ENCODE results near the gene TTLL1.

Gene TTLL1

GRCh38 chr22:43006753-43007152, 82.4 kb downstream of the TTLL1 start:
- Histone ChIP-seq H3K4me3 (ENCODE audit: insufficient read depth, low read depth, low read length) (no peak overlapping the region), H3K4me1 (ENCODE audit: control insufficient read depth, insufficient read depth, low read length) (peaks cover 3% of the 10 kb centered on the region), H3K27ac (ENCODE audit: insufficient read depth, low read depth, low read length, poor library complexity, severe bottlenecking) (no peak overlapping the region), H3K36me3 (ENCODE audit: control insufficient read depth, insufficient read depth, low read length) (no peaks in the 10 kb centered on the region), H3K27me3 (ENCODE audit: control insufficient read depth, insufficient read depth, low read length, poor library complexity, severe bottlenecking) (no peaks in the 10 kb centered on the region), H3K9me3 (ENCODE audit: control insufficient read depth, low read length) (no peaks in the 10 kb centered on the region)
- WGBS, 2 experiments = 88 to 92% methylated on average over 7 of the region's 7 CpGs

DNA sequence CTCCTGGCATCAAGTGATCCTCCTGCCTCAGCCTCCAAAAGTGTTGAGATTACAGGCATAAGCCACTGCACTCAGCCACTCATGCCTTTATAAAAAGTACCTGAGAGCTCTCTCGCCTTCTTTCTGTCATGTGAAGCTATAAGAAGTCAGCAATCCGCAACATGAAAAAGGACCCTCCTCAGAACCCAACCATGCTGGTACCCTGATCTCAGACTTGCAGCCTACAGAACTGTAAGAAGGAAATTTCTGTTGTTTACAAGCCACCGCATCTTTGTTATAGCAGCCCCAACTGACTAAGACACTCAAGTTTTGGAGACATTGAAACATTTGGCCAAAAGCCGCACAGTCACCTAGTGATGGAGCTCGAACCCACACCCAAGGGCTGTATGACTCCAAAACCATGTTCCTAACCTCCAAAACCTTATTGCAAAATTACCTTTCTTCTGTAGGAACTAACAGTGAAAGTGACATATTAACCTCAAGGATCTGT, 83.1 kb downstream of the TTLL1 start:
- H3K36me3 ChIP-seq (ENCODE audit: control insufficient read depth, insufficient read depth, low read length) = no peaks in the 10 kb centered on the region
- no peak overlapping the region for H3K27ac ChIP-seq (ENCODE audit: insufficient read depth, low read depth, low read length, poor library complexity, severe bottlenecking)
- H3K4me1 ChIP-seq (ENCODE audit: control insufficient read depth, insufficient read depth, low read length) = no peaks in the 10 kb centered on the region
- WGBS, 2 experiments = 93 to 94% methylated on average over 5 of the region's 5 CpGs
- no peak overlapping the region for H3K4me3 ChIP-seq (ENCODE audit: insufficient read depth, low read depth, low read length)
- H3K27me3 ChIP-seq (ENCODE audit: control insufficient read depth, insufficient read depth, low read length, poor library complexity, severe bottlenecking) = no peaks in the 10 kb centered on the region
- H3K9me3 ChIP-seq (ENCODE audit: control insufficient read depth, low read length) = no peaks in the 10 kb centered on the region

- no peaks in the 10 kb centered on the region for H3K4me1 ChIP-seq (ENCODE audit: control insufficient read depth, insufficient read depth, low read length)
- no peak overlapping the region for H3K27ac ChIP-seq (ENCODE audit: insufficient read depth, low read depth, low read length, poor library complexity, severe bottlenecking)
- WGBS, 2 experiments = 69 to 70% methylated on average over 2 of the region's 2 CpGs
- no peak overlapping the region for H3K4me3 ChIP-seq (ENCODE audit: insufficient read depth, low read depth, low read length)
- no peaks in the 10 kb centered on the region for H3K27me3 ChIP-seq (ENCODE audit: control insufficient read depth, insufficient read depth, low read length, poor library complexity, severe bottlenecking)
- no peaks in the 10 kb centered on the region for H3K9me3 ChIP-seq (ENCODE audit: control insufficient read depth, low read length)
- H3K36me3 ChIP-seq (ENCODE audit: control insufficient read depth, insufficient read depth, low read length) = no peaks in the 10 kb centered on the region
Measured at GRCh38 chr22:43005106-43005505, 84.1 kb downstream of the TTLL1 start.

DNA sequence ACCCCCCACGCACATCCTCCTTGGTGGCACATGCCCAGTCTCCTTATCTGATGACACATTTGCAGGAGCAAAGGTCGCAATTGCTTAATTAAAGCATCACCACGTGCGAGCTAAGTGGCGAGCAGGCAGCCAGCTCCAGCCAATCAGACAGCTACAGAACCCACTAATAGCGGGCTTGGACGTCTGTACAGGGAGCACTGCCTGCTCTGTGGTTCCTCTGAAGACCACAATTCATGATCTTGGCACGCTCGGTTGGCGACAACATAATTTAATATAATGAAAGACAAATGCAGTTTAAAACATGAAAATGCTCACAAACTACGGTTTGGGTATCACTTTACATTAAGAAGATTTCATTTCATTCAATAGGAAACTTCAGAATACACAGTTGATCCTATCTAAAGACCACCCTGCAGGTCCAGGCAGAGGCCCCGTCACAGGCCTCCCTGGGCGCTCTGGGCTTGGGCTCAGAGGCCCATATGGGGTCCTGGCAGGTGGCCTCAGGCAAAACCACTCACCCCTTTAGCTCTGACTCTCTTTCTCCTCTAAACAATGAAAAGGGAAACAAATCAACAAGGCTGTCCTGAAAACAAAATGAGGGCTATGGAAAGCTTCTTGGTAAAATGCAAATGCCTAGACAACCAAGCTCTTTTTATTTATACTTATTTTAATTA, 84.7 kb downstream of the TTLL1 start:
- no peaks in the 10 kb centered on the region for H3K4me1 ChIP-seq (ENCODE audit: control insufficient read depth, insufficient read depth, low read length)
- no peaks in the 10 kb centered on the region for H3K27me3 ChIP-seq (ENCODE audit: control insufficient read depth, insufficient read depth, low read length, poor library complexity, severe bottlenecking)
- H3K9me3 ChIP-seq (ENCODE audit: control insufficient read depth, low read length) = no peaks in the 10 kb centered on the region
- WGBS, 2 experiments = 78 to 79% methylated on average over 13 of the region's 13 CpGs
- H3K27ac ChIP-seq (ENCODE audit: insufficient read depth, low read depth, low read length, poor library complexity, severe bottlenecking) = no peak overlapping the region
- no peak overlapping the region for H3K4me3 ChIP-seq (ENCODE audit: insufficient read depth, low read depth, low read length)
- H3K36me3 ChIP-seq (ENCODE audit: control insufficient read depth, insufficient read depth, low read length) = no peaks in the 10 kb centered on the region

DNA sequence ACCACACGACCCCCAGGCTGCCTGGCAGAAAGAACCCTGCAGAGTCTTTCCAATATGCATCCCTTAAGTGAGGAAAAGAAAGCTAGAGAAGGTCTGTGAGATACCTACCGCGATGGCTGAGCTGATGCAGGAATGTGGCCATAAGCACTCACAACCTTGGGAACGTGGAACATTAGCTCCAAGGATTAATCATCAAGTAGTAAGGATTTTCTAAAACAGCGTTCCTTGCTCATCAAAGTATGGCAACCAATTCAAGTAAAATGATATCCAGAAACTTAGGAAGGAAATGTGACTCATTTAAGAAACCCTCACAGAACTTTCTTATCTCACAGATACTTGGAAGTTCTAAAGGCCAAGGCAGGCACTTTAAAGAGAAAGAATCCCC, 87.0 kb downstream of the TTLL1 start:
- H3K4me1 ChIP-seq (ENCODE audit: control insufficient read depth, insufficient read depth, low read length) = no peaks in the 10 kb centered on the region
- no peak overlapping the region for H3K27ac ChIP-seq (ENCODE audit: insufficient read depth, low read depth, low read length, poor library complexity, severe bottlenecking)
- H3K27me3 ChIP-seq (ENCODE audit: control insufficient read depth, insufficient read depth, low read length, poor library complexity, severe bottlenecking) = no peaks in the 10 kb centered on the region
- 26 to 36% methylated on average over 5 of the region's 5 CpGs for WGBS, 2 experiments
- no peaks in the 10 kb centered on the region for H3K36me3 ChIP-seq (ENCODE audit: control insufficient read depth, insufficient read depth, low read length)
- H3K4me3 ChIP-seq (ENCODE audit: insufficient read depth, low read depth, low read length) = no peak overlapping the region
- H3K9me3 ChIP-seq (ENCODE audit: control insufficient read depth, low read length) = no peaks in the 10 kb centered on the region

DNA sequence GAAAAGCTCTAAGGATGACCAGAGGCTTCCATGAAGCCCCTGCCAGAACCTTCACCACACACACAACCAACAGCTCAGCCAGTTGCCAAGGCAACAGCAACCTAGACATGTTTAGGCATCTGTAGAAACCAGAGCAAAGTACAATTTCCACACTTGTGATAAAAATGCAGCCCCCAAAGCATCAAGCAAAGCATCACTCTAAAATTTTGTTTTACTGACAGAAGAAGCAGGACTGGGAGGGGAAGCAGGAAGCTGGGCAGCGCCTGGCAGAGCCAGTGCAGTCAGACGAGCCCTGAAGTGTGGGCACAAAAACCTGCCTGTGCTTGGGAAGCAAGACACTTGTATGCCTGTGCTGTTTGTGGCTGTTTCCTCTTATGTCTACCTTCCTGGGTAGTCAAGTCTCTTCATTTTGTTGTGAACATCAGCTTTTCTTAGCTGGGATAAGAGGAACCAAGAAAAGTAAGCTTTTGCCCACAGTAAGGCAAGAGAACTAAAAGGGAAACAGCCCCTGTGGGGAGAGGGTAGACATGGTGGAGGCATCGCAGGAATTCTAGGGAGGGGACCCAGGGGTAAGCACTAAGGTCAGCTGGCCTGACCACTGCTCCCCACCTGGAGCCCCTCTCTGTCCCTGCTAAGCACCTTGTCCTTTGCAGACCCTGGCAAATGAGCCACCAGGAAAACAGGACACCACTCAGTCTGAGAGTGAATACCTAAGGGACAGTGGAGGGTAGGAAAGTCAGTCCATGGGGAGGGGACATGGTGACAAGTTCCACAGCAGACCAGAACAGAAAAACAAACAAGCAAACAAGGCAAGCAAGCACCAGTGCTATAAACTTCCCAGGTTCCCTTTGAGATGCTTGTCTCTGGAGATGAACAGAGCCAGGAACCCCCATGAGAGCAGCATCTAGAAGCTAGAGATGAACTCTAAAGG, 87.7 kb downstream of the TTLL1 start:
- no peaks in the 10 kb centered on the region for H3K4me1 ChIP-seq (ENCODE audit: control insufficient read depth, insufficient read depth, low read length)

DNA sequence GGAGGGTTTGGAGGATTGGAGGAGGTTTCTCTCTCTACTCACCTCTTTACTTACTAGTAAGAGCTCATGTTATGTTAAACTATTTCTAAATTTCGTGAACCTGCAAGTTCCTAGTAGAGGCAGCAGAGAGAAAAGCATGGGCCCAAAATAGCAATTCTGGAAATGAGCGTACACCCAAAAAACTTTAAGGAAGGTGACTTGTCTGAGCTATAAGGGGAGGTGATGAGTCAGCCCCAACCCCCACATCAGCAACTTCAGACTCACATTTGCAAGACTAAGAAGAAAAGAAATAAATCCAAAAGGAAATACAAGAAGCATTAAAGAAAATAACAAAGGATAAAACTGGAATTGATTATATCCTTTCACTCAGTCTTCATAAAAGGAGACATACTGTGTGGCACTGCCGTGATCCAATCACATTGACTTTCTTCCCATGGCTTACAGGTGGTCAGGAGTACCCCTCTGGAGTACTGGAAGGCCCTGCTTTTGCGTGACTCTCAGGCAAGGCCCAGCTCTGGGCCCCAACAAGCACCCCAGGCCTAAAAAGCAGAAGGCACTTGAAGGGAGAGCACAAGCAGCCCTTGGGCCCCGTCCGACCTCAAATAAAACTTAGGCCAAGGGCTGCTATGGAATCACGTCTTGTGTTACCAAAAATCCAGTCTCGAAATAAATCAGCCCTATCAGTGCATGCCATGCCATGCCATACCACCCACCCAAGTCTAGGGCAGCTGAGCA, 88.6 kb downstream of the TTLL1 start:
- 83 to 90% methylated on average over 8 of the region's 8 CpGs for WGBS, 2 experiments

More for the DNA sequence above, 87.7 kb downstream of the TTLL1 start:
- WGBS, 2 experiments = 82 to 83% methylated on average over 3 of the region's 3 CpGs
- Histone ChIP-seq H3K9me3 (ENCODE audit: control insufficient read depth, low read length) (no peaks in the 10 kb centered on the region), H3K4me3 (ENCODE audit: insufficient read depth, low read depth, low read length) (no peak overlapping the region), H3K27ac (ENCODE audit: insufficient read depth, low read depth, low read length, poor library complexity, severe bottlenecking) (no peak overlapping the region), H3K27me3 (ENCODE audit: control insufficient read depth, insufficient read depth, low read length, poor library complexity, severe bottlenecking) (no peaks in the 10 kb centered on the region), H3K36me3 (ENCODE audit: control insufficient read depth, insufficient read depth, low read length) (no peaks in the 10 kb centered on the region)

DNA sequence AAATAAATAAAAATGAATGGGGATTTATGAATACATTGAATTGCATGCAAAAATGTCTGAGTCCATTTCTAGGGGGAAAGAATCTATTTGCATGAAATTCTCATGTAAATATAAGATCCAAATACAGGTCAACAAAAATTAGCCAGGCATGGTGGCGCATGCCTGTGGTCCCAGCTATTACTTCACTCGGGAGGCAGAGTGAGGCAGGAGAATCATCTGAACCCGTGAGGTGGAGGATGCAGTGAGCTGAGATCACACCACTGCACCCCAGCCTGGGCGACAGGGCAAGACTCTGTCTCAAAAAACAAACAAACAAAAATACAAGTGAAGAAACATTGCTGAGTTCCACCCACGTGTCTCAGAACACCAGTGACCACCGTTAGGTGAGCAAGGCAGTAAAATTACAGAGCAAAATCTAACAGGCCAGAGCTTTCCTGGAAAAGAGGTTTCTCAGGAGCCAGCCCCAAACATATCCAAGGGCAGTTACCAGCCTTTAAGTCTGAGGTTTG, 91.6 kb downstream of the TTLL1 start:
- WGBS, 2 experiments = 82 to 85% methylated on average over 6 of the region's 6 CpGs
- no peaks in the 10 kb centered on the region for H3K27me3 ChIP-seq (ENCODE audit: control insufficient read depth, insufficient read depth, low read length, poor library complexity, severe bottlenecking)
- H3K36me3 ChIP-seq (ENCODE audit: control insufficient read depth, insufficient read depth, low read length) = no peaks in the 10 kb centered on the region
- H3K27ac ChIP-seq (ENCODE audit: insufficient read depth, low read depth, low read length, poor library complexity, severe bottlenecking) = no peak overlapping the region
- H3K4me3 ChIP-seq (ENCODE audit: insufficient read depth, low read depth, low read length) = no peak overlapping the region
- peaks cover 4% of the 10 kb centered on the region for H3K4me1 ChIP-seq (ENCODE audit: control insufficient read depth, insufficient read depth, low read length)
- H3K9me3 ChIP-seq (ENCODE audit: control insufficient read depth, low read length) = no peaks in the 10 kb centered on the region

More for the DNA sequence above, 88.6 kb downstream of the TTLL1 start:
- Histone ChIP-seq H3K36me3 (ENCODE audit: control insufficient read depth, insufficient read depth, low read length) (no peaks in the 10 kb centered on the region), H3K27ac (ENCODE audit: insufficient read depth, low read depth, low read length, poor library complexity, severe bottlenecking) (no peak overlapping the region), H3K4me1 (ENCODE audit: control insufficient read depth, insufficient read depth, low read length) (no peaks in the 10 kb centered on the region), H3K27me3 (ENCODE audit: control insufficient read depth, insufficient read depth, low read length, poor library complexity, severe bottlenecking) (no peaks in the 10 kb centered on the region), H3K9me3 (ENCODE audit: control insufficient read depth, low read length) (no peaks in the 10 kb centered on the region), H3K4me3 (ENCODE audit: insufficient read depth, low read depth, low read length) (no peak overlapping the region)

GRCh38 chr22:42996646-42997365, 92.4 kb downstream of the TTLL1 start:
- Histone ChIP-seq H3K9me3 (ENCODE audit: control insufficient read depth, low read length) (no peaks in the 10 kb centered on the region), H3K27me3 (ENCODE audit: control insufficient read depth, insufficient read depth, low read length, poor library complexity, severe bottlenecking) (no peaks in the 10 kb centered on the region), H3K4me1 (ENCODE audit: control insufficient read depth, insufficient read depth, low read length) (peaks cover 4% of the 10 kb centered on the region), H3K4me3 (ENCODE audit: insufficient read depth, low read depth, low read length) (no peak overlapping the region), H3K27ac (ENCODE audit: insufficient read depth, low read depth, low read length, poor library complexity, severe bottlenecking) (no peak overlapping the region), H3K36me3 (ENCODE audit: control insufficient read depth, insufficient read depth, low read length) (no peaks in the 10 kb centered on the region)
- 93 to 94% methylated on average over 9 to 10 of the region's 10 CpGs for WGBS, 2 experiments
